Caco-2 (cell line): ENCODE results near the gene PTPRN. TPM values are rescaled to one million over a fixed set of nuclear protein-coding genes. Genes with fewer than 3 reads are reported as not detected.

Experiments used
- BruUV-seq: library from RNA; stranded (reverse); fragments of 400-500 nt; replicated peaks from 2 replicates; lab custom pipeline; 2021; lab: Mats Ljungman, UMichigan
- CTCF ChIA-PET: fragments of 300-600 bp; sonication (Branson Sonifier 250); formaldehyde crosslinking; loops from one replicate; lab custom pipeline; 2022; ENCODE audit warnings: antibody characterized with exemption; lab: Charles Lee
- POLR2A ChIA-PET: fragments of 300-600 bp; sonication (Branson Sonifier 250); formaldehyde crosslinking; loops from one replicate; lab custom pipeline; 2022; ENCODE audit warnings: antibody characterized with exemption; lab: Charles Lee
- DNase-seq, 2 experiments: peaks; one replicate each; pipeline versions ENCODE4 v3.0.0 to v3.0.0-alpha.2; 2020 to 2022
- H3K27me3 ChIP-seq: replicated peaks from 2 replicates; pipeline ENCODE4 v1.6.0; 2011; ENCODE audit warnings: low read length; ENCODE audit not compliant: control insufficient read depth, insufficient read depth
- H3K36me3 ChIP-seq: 2 replicates; pipeline ENCODE4 v1.5.1; 2011; ENCODE audit warnings: low read length; ENCODE audit not compliant: control insufficient read depth, insufficient read depth
- H3K4me1 ChIP-seq: fragments of 250-450 bp; sonication (Bioruptor Pico); 2 replicates; pipeline ENCODE4 v1.5.1; 2020; ENCODE audit warnings: mild to moderate bottlenecking
- H3K4me3 ChIP-seq: 2 replicates; pipeline ENCODE4 v1.5.1; 2011; ENCODE audit warnings: low read depth, mild to moderate bottlenecking, control low read depth, low read length
- H3K9me3 ChIP-seq: fragments of 250-450 bp; sonication (Bioruptor Pico); 2 replicates; pipeline ENCODE4 v1.5.1; 2020; ENCODE audit warnings: mild to moderate bottlenecking, moderate library complexity
- H3K27ac Mint-ChIP-seq: one replicate; pipeline ENCODE4 v1.8.0; 2022; ENCODE audit warnings: mixed read lengths; ENCODE audit not compliant: unreplicated experiment
- H3K27me3 Mint-ChIP-seq: one replicate; pipeline ENCODE4 v1.8.0; 2022; ENCODE audit warnings: mixed read lengths; ENCODE audit not compliant: insufficient read depth, unreplicated experiment
- H3K36me3 Mint-ChIP-seq: one replicate; pipeline ENCODE4 v1.8.0; 2022; ENCODE audit warnings: mild to moderate bottlenecking, mixed read lengths; ENCODE audit not compliant: insufficient read depth, unreplicated experiment
- H3K4me1 Mint-ChIP-seq: one replicate; pipeline ENCODE4 v1.8.0; 2022; ENCODE audit warnings: low read depth, mixed read lengths; ENCODE audit not compliant: unreplicated experiment
- H3K4me3 Mint-ChIP-seq: one replicate; pipeline ENCODE4 v1.8.0; 2022; ENCODE audit warnings: mild to moderate bottlenecking, moderate library complexity, mixed read lengths; ENCODE audit not compliant: unreplicated experiment
- H3K9me3 Mint-ChIP-seq: one replicate; pipeline ENCODE4 v1.8.0; 2022; ENCODE audit warnings: mixed read lengths; ENCODE audit not compliant: unreplicated experiment
- intact Hi-C: fragments of 100-400 bp; cut with micrococcal nuclease; formaldehyde crosslinking; loops from one replicate; pipeline ENCODE4 v1.10.0; 2022; ENCODE audit not compliant: unreplicated experiment
- total RNA-seq: library from RNA; stranded (reverse); gene quantifications from 2 replicates; pipeline ENCODE4 v1.2.3, GENCODE V29; 2022
- TF ChIP-seq, protein P1 (sequence below), 2 experiments: fragments of 200-600 bp in 1 of 2; IDR thresholded peaks; 1 replicate in 1 of 2; 2 replicates in 1 of 2; pipeline versions ENCODE4 v1.5.1 to v1.8.0; 2011 to 2022; ENCODE audit warnings: antibody characterized with exemption in 1 of 2, control low read depth in 1 of 2, inconsistent platforms in 1 of 2, low read depth in 1 of 2, low read length in 1 of 2, mild to moderate bottlenecking in 1 of 2, moderate library complexity in 1 of 2; ENCODE audit not compliant: insufficient read depth in 1 of 2, severe bottlenecking in 1 of 2, unreplicated experiment in 1 of 2

The PTPRN gene
- total RNA-seq, 1 experiment from 2014 or later: not detected

DNA sequence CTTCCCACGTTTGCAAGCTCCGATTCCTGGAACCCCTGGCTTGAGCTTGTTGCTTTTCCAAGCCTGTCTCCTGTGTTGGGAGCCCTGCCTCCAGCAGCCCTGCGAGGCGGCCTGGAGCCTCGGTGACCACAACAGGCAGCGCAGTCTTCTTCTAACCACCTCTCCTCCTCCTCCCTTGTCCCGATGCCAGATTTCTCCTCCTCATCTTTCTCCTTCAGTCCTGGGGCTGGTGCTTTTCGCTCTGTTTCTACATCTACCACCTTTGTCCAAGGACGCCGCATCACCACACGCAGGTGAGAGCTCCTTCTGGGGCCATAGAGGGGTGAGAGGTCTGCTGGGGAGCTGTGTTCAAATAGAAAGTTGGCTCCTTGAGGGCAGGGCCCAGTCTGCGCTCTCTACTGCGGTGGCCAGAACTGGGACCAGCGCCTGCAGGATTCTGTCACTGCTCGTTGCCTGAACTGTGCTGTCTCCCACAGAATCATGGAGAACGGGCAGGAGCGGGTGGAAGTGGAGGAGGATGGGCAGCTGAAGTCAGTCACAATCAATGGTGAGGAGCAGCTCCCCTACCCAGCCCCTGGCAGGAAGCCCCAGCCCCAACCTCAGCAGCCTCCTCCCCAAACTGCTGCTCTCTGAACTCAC lies 26.1 kb downstream of the PTPRN start:
- BruUV-seq: no TSS peak
- Mint-ChIP-seq H3K4me3 (no peak overlapping the region), H3K4me1 (peaks cover 10% of the 10 kb centered on the region), H3K9me3 (no peaks in the 10 kb centered on the region), H3K36me3 (peaks cover 22% of the 10 kb centered on the region), H3K27ac (no peak overlapping the region), H3K27me3 (no peaks in the 10 kb centered on the region)
- no peaks in the 10 kb centered on the region for H3K9me3 ChIP-seq
- no peaks in the 10 kb centered on the region for H3K27me3 ChIP-seq
- no peak overlapping the region for H3K4me3 ChIP-seq
- ChIA-PET CTCF (interaction anchor here (0.6 to 1.0 kb wide), 2 partner anchors 12 to 275 kb away, joined by 3 to 4 read pairs; no protein-coding TSS in a partner anchor), POLR2A (no interaction called here)
- TF ChIP-seq, protein P1, sequence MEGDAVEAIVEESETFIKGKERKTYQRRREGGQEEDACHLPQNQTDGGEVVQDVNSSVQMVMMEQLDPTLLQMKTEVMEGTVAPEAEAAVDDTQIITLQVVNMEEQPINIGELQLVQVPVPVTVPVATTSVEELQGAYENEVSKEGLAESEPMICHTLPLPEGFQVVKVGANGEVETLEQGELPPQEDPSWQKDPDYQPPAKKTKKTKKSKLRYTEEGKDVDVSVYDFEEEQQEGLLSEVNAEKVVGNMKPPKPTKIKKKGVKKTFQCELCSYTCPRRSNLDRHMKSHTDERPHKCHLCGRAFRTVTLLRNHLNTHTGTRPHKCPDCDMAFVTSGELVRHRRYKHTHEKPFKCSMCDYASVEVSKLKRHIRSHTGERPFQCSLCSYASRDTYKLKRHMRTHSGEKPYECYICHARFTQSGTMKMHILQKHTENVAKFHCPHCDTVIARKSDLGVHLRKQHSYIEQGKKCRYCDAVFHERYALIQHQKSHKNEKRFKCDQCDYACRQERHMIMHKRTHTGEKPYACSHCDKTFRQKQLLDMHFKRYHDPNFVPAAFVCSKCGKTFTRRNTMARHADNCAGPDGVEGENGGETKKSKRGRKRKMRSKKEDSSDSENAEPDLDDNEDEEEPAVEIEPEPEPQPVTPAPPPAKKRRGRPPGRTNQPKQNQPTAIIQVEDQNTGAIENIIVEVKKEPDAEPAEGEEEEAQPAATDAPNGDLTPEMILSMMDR (IDR thresholded peaks at IDR 0.05; ENCODE audit: insufficient read depth in 1 of 2, low read depth in 1 of 2, low read length in 1 of 2, severe bottlenecking in 1 of 2, unreplicated experiment in 1 of 2): no peak
- DNase-seq: no peak
- H3K4me1 ChIP-seq: peaks cover 15% of the 10 kb centered on the region
- peaks cover 3% of the 10 kb centered on the region for H3K36me3 ChIP-seq
- intact Hi-C loops: no loop called here

DNA sequence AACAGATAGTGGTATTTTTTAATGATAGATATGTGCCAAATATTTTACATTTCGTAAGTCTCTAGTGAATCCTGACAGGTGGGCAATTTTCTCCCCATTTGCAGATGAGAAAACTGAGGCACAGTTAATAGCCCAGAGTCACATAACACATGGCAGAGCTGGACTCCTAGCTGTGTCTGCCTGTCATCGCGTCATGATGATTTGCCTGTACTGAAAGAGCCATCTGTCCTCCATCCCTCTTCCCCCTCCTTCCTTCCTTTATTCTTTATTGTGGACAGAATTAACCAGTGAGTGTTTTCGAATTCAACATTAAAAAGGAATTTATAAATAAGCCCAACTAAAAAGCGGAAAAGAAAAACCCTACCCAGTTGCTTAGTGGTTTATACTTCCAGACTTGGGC lies 26.8 kb downstream of the PTPRN start:
- H3K4me3 Mint-ChIP-seq: no peak overlapping the region
- TF ChIP-seq, protein P1 (IDR thresholded peaks at IDR 0.05; ENCODE audit: insufficient read depth in 1 of 2, low read depth in 1 of 2, low read length in 1 of 2, severe bottlenecking in 1 of 2, unreplicated experiment in 1 of 2): no peak
- peaks cover 22% of the 10 kb centered on the region for H3K36me3 Mint-ChIP-seq
- H3K4me3 ChIP-seq: no peak overlapping the region
- H3K4me1 ChIP-seq: peaks cover 21% of the 10 kb centered on the region
- H3K36me3 ChIP-seq: peaks cover 3% of the 10 kb centered on the region
- no peaks in the 10 kb centered on the region for H3K27me3 Mint-ChIP-seq
- peaks cover 13% of the 10 kb centered on the region for H3K4me1 Mint-ChIP-seq
- no peak overlapping the region for H3K27ac Mint-ChIP-seq
- POLR2A ChIA-PET: interaction anchor here (1.3 kb wide), 1 partner anchor 65 kb away, joined by 3 read pairs; no protein-coding TSS in a partner anchor
- no peak for DNase-seq
- CTCF ChIA-PET: interaction anchor here (1.0 kb wide), 1 partner anchor 13 kb away, joined by 4 read pairs; no protein-coding TSS in a partner anchor
- H3K9me3 Mint-ChIP-seq: no peaks in the 10 kb centered on the region
- H3K27me3 ChIP-seq: no peaks in the 10 kb centered on the region
- H3K9me3 ChIP-seq: no peaks in the 10 kb centered on the region
- intact Hi-C loops: no loop called here
- BruUV-seq: no TSS peak

DNA sequence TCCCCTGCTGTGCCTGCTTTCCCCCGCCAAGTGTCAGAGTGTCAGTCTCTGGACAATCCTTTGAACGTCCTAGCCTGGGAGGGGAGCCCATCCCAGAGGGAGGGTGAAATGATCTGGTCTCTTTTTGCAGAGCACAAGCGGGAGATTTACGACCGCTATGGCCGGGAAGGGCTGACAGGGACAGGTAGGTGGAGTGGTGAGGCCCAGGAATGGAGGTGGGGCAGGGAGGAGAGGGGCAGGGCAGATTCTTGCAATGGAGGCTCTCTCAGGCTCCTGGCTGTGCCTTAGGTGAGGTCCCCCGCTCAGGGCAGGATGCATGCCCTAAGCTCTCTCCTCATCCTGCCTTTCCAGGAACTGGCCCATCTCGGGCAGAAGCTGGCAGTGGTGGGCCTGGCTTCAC lies 27.6 kb downstream of the PTPRN start:
- H3K4me3 Mint-ChIP-seq: no peak overlapping the region
- BruUV-seq: no TSS peak
- TF ChIP-seq, protein P1 (IDR thresholded peaks at IDR 0.05; ENCODE audit: insufficient read depth in 1 of 2, low read depth in 1 of 2, low read length in 1 of 2, severe bottlenecking in 1 of 2, unreplicated experiment in 1 of 2): no peak
- DNase-seq: no peak
- no peaks in the 10 kb centered on the region for H3K27me3 ChIP-seq
- no peaks in the 10 kb centered on the region for H3K27me3 Mint-ChIP-seq
- H3K9me3 Mint-ChIP-seq: no peaks in the 10 kb centered on the region
- H3K4me1 ChIP-seq: peaks cover 23% of the 10 kb centered on the region
- H3K4me3 ChIP-seq: no peak overlapping the region
- peaks cover 21% of the 10 kb centered on the region for H3K36me3 Mint-ChIP-seq
- H3K4me1 Mint-ChIP-seq: peaks cover 13% of the 10 kb centered on the region
- CTCF ChIA-PET: interaction anchor here (5.8 kb wide), 1 partner anchor 13 kb away, joined by 92 read pairs; no protein-coding TSS in a partner anchor
- POLR2A ChIA-PET: interaction anchor here (1.3 kb wide), 1 partner anchor 64 kb away, joined by 3 read pairs; no protein-coding TSS in a partner anchor
- no peaks in the 10 kb centered on the region for H3K9me3 ChIP-seq
- peaks cover 3% of the 10 kb centered on the region for H3K36me3 ChIP-seq
- intact Hi-C loops: no loop called here
- no peak overlapping the region for H3K27ac Mint-ChIP-seq
